Activated gamma-delta T cell treated with anti-CD3 and anti-CD28 coated beads, Interleukin-2, amount 50 U/mL, for 16 hours (primary cell): ENCODE results near the gene ZNF423.

Experiments
- DNase-seq: peaks from one replicate; pipeline ENCODE4 v3.0.0-alpha.2; 2020; ENCODE audit warnings: low read depth

The ZNF423 gene

GRCh38 chr16:49622421-49623402 is 233.2 kb downstream of the ZNF423 start:
- DNase-seq = no peak

GRCh38 chr16:49622084-49622390 is 233.9 kb downstream of the ZNF423 start:
- no peak for DNase-seq

GRCh38 chr16:49621241-49622083 is 234.4 kb downstream of the ZNF423 start:
- no peak for DNase-seq

GRCh38 chr16:49620869-49621240 is 235.1 kb downstream of the ZNF423 start:
- DNase-seq = no peak

- no peak for DNase-seq
Observed at GRCh38 chr16:49620158-49620868, 235.6 kb downstream of the ZNF423 start.

GRCh38 chr16:49619811-49620157 is 236.1 kb downstream of the ZNF423 start:
- no peak for DNase-seq

- DNase-seq = no peak
Observed at GRCh38 chr16:49618955-49619354, 237.0 kb downstream of the ZNF423 start.

GRCh38 chr16:49617710-49618330 is 238.1 kb downstream of the ZNF423 start:
- no peak for DNase-seq

GRCh38 chr16:49617016-49617629 is 238.8 kb downstream of the ZNF423 start:
- no peak for DNase-seq

- no peak for DNase-seq
Observed at GRCh38 chr16:49615576-49615975, 240.3 kb downstream of the ZNF423 start.

- no peak for DNase-seq
Observed at GRCh38 chr16:49610983-49611382, 244.9 kb downstream of the ZNF423 start.

- DNase-seq = no peak
Observed at GRCh38 chr16:49608779-49609178, 247.1 kb downstream of the ZNF423 start.

- DNase-seq = no peak
Observed at GRCh38 chr16:49608098-49608497, 247.8 kb downstream of the ZNF423 start.

GRCh38 chr16:49605536-49606254 is 250.2 kb downstream of the ZNF423 start:
- DNase-seq = no peak

GRCh38 chr16:49604602-49605001 is 251.3 kb downstream of the ZNF423 start:
- DNase-seq = no peak

GRCh38 chr16:49603956-49604355 is 252.0 kb downstream of the ZNF423 start:
- DNase-seq = no peak

- DNase-seq = no peak
Observed at GRCh38 chr16:49602976-49603310, 253.0 kb downstream of the ZNF423 start.

GRCh38 chr16:49602201-49602975 is 253.5 kb downstream of the ZNF423 start:
- DNase-seq = no peak

- no peak for DNase-seq
Observed at GRCh38 chr16:49601576-49601975, 254.3 kb downstream of the ZNF423 start.

GRCh38 chr16:49600976-49601375 is 254.9 kb downstream of the ZNF423 start:
- DNase-seq = no peak
